ENCODE data around the gene LAMC3. TPM values are rescaled to one million over a fixed set of nuclear protein-coding genes. Genes with fewer than 3 reads are reported as not detected.

Gene LAMC3
- total and polyA plus RNA-seq, 9 of the 15 experiments (the other 6 are each of a cell fraction or from before 2014, with no cell fraction given) = 0.10 TPM; not detected in 8

- TF ChIP-seq SPI1 (IDR thresholded peaks at IDR 0.05; ENCODE audit: borderline replicate concordance, low read depth, low read length) = no peak
Measured at GRCh38 chr9:131094622-131095021, 85.6 kb downstream of the LAMC3 start (continued).

- ChIA-PET POLR2A (interaction anchor here (0.8 to 99.3 kb wide), 5 partner anchors 1 to 89 kb away, joined by 3 to 3336 read pairs (median 7); partner anchors contain the start of genes AIF1L and NUP214), CTCF (ENCODE audit: low intra/inter-chr PET ratio) (interaction anchor here (0.7 kb wide), 1 partner anchor 225 kb away, joined by 3 read pairs; no protein-coding TSS in a partner anchor)
- in situ Hi-C loops (cut with MboI) (no loop called here), intact Hi-C loops (cut with micrococcal nuclease) (loop anchor here (1.0 kb wide), 1 partner anchor 30 kb away; the partner anchor contains the start of gene NUP214)
- Histone ChIP-seq H3K9ac (ENCODE audit: insufficient read depth in 1 of 2, low read depth in 2 of 2, low read length in 2 of 2) (peak overlapping the region in 1 of 2 experiments; percentile 72; a peak in 2 of 4 replicates), H3K27me3 (ENCODE audit: control insufficient read depth in 2 of 2, insufficient read depth in 2 of 2, low read length in 2 of 2) (peaks cover 74 to 97% of the 10 kb centered on the region in 2 experiments), H3K9me1 (ENCODE audit: control insufficient read depth, insufficient read depth, low read length) (peaks cover 8% of the 10 kb centered on the region), H3K4me1 (replicated peaks in 1 of 2; ENCODE audit: control insufficient read depth in 2 of 2, insufficient read depth in 2 of 2, low read length in 2 of 2) (peaks cover 18 to 64% of the 10 kb centered on the region in 2 experiments), H3K36me3 (ENCODE audit: control insufficient read depth, insufficient read depth, low read length) (no peaks in the 10 kb centered on the region), H3K27ac (ENCODE audit: extremely low read depth, low read depth, low read length) (no peak overlapping the region), H3K9me3 (replicated peaks; ENCODE audit: control insufficient read depth, insufficient read depth, low read depth, low read length) (no peaks in the 10 kb centered on the region), H4K20me1 (replicated peaks; ENCODE audit: control insufficient read depth, insufficient read depth, low read length) (peaks cover 68% of the 10 kb centered on the region), H3K79me2 (ENCODE audit: control insufficient read depth, insufficient read depth, low read length) (no peaks in the 10 kb centered on the region), H3K4me3 (peak overlapping the region; percentile 12; the same call in 1 of the 2 replicates), H3K4me2 (ENCODE audit: insufficient read depth, low read length) (peak overlapping the region; percentile 49), H2AFZ (ENCODE audit: low read depth, low read length) (peak overlapping the region; percentile 23; the same call in 1 of the 2 replicates)
- no peak for ATAC-seq
- no TSS peak for BruUV-seq (replicated peaks)
- peak in 1 of 4 experiments; percentile 71 for DNase-seq (ENCODE audit: extremely low read depth in 1 of 4, low spot score in 3 of 4)
- 27% methylated on average over 16 of the region's 16 CpGs for WGBS (ENCODE audit: insufficient coverage, low coverage, missing lambda C conversion rate)
- peak; percentile 51 for FAIRE-seq
- TF ChIP-seq ZNF24 (IDR thresholded peaks at IDR 0.05) = no peak
- TF ChIP-seq CEBPG (CRISPR knock-in tag; IDR thresholded peaks at IDR 0.05) = no peak
- TF ChIP-seq CEBPG (tag; conservative IDR thresholded peaks at IDR 0.05 in 1 of 2, IDR thresholded peaks at IDR 0.05 in 1 of 2) = no peak
- no peak for TF ChIP-seq C11orf30 (IDR thresholded peaks at IDR 0.05; ENCODE audit: low read depth)
- peak; percentile 86 for TF ChIP-seq HMGXB4 (CRISPR knock-in tag; IDR thresholded peaks at IDR 0.05)
- TF ChIP-seq SMC3 (conservative IDR thresholded peaks at IDR 0.05; ENCODE audit: insufficient read depth, low read depth, low read length) = no peak
- TF ChIP-seq MLX (CRISPR knock-in tag; conservative IDR thresholded peaks at IDR 0.05) = peak in 1 of 2 experiments; percentile 81; a peak in 2 of 4 replicates
- no peak for TF ChIP-seq ZNF277 (CRISPR knock-in tag; IDR thresholded peaks at IDR 0.05; ENCODE audit: borderline replicate concordance)
- no peak for TF ChIP-seq ZNF395 (CRISPR knock-in tag; IDR thresholded peaks at IDR 0.05)
- no peak for TF ChIP-seq NCOR1 (IDR thresholded peaks at IDR 0.05)
- TF ChIP-seq ZNF785 (CRISPR knock-in tag; IDR thresholded peaks at IDR 0.05) = no peak
- no peak for TF ChIP-seq USF1 (CRISPR knock-in tag; IDR thresholded peaks at IDR 0.05)
- no peak for TF ChIP-seq CHD2 (IDR thresholded peaks at IDR 0.05; ENCODE audit: low read depth, low read length)
Measured at GRCh38 chr9:131095666-131096268, 86.8 kb downstream of the LAMC3 start.

Data from K562 (cell line).